HG03280 (cell line): ENCODE measurements around the gene TMEM240.
"Not testable (repeated sequence)": the region's sequence is repeated elsewhere in the genome, so short reads cannot be mapped to it uniquely, and the experiment has no call there.

Experiments
- ATAC-seq: cut with Tn5 transposase; IDR thresholded peaks from one replicate; pipeline ENCODE4 v1.9.1; 2021; ENCODE audit warnings: mild to moderate bottlenecking, moderate library complexity; ENCODE audit not compliant: unreplicated experiment

Gene TMEM240

DNA sequence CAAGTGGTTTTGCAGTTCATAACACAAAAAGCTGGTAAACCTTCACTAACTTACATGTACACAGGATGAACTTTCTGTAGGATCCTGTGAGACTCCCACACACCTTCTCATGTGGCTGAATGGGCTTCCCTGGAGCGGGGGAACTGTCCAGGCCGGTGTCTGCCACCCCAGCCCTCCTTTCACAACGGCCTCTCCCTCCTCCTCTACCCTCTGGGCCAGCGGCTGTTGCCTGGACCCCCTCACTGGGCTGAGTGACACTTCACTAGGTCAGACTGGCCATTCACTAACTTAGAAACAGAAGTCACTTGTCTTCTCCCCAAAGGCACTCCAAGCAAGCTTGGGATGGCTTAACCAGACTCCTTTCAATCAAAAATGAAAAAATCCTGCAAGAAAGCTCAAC is 18.2 kb upstream of the TMEM240 start:
- ATAC-seq, result no peak

DNA sequence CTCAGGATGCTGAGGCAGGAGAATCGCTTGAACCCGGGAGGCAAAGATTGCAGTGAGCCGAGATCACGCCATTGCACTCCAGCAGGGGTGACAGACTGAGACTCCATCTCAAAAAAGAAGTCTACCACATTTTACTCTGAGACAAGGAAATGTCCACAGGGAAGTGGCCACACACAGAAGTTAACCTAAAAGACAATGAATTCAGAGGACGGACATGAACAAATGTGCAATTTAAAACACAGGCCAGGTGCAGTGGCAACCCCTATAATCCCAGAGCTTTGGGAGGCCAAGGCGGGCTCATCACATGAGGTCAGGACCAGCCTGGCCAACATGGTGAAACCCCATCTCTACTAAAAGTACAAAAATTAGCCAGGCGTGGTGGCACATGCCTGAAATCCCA is 17.3 kb upstream of the TMEM240 start:
- not testable (repeated sequence) for ATAC-seq

DNA sequence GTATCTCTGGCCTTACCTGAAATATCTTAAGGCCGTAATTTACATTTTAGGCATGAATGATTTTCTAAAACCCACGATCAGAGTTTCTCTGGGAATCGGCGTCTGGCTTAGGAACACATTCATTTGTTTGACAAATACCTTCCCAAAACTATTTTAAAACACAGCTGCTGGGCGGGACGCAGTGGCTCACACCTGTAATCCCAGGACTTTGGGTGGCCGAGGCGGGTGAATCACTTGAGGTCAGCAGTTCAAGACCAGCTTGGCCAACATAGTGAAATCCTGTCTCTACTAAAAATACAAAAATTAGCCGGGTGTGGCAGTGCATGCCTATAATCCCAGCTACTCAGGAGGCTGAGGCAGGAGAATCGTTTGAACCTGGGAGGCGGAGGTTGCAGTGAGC is 16.5 kb upstream of the TMEM240 start:
- not testable (repeated sequence) for ATAC-seq

DNA sequence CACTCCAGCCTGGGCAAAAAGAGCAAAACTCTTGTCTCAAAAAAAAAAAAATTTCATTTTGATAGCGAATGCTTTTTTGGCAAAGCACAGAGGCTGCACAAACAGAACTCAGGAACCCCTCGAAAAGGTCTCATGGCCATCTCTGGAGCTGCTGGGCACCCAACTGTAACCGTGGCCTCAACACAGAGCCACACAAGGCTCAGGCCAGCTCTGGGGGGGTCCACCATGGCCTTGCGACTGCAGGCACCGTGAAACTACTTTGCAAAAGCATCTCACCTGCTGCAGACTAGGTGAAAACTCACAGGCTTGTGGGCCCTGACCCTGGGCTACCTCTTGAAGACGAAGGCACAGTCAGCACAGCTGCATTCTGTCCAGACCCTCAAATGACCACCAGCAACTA is 16.1 kb upstream of the TMEM240 start:
- no peak for ATAC-seq

DNA sequence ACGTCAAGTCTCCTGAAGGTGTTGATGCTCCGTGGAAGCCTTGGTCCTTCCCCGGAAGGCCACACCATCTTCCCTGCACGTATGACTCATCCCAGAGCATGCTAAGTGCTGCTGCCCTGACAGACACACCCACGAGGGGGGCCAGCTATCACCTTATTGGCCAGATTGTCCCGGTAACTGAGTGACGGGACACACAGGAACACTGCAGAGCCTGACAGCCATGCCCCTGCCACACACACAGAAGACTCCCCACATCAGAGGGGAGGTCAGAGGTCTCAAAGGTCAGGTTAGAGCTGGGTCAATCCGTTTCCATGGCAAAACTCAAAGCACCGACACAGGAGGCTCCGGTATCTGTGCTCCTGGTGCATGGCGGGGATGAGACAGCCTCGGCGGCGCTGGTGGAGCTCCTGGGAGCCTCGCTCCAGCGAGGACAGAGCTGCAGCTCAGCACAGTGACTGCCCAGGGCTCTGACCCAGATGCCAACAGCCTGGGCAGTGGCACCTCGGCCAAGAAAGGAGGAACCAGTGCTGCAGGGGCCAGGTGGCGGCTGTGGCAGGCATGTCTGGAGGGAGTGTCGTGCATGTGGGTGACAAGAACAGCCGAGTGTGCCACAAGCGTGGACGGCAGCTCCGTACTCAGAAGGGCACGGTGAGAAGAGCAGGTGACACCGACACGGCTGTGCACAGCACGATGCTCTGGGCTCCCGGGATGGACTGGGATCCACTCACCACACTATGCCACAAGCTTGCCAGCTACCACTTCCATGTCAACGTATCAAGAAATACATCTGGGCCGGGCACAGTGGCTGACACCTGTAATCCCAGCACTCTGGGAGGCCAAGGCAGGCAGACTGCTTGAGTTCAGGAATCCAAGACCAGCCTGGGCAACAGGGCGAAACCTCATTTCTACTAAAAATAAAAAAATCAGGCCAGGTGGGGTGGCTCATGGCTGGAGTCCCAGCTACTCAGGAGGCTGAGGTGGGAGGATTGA is 14.8 kb upstream of the TMEM240 start:
- ATAC-seq, result no peak

DNA sequence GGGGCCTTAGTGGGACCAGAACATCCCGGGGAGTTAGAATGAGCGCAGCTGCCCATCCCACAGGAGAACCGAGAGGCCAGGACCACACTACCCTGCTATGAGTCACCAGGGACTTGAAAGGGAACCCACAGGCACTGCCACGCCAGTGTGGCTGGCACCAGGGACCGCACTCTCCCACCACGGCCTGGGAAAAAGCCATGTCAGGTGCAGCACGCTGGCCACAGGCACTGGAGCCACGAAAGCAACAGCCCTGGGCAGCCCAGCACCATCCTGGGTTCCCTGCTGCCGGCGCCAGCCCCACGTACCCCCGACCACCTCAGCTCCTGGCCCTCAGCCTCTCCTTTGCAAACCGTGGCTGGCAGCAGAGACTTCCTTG is 14.1 kb upstream of the TMEM240 start:
- ATAC-seq, result no peak

DNA sequence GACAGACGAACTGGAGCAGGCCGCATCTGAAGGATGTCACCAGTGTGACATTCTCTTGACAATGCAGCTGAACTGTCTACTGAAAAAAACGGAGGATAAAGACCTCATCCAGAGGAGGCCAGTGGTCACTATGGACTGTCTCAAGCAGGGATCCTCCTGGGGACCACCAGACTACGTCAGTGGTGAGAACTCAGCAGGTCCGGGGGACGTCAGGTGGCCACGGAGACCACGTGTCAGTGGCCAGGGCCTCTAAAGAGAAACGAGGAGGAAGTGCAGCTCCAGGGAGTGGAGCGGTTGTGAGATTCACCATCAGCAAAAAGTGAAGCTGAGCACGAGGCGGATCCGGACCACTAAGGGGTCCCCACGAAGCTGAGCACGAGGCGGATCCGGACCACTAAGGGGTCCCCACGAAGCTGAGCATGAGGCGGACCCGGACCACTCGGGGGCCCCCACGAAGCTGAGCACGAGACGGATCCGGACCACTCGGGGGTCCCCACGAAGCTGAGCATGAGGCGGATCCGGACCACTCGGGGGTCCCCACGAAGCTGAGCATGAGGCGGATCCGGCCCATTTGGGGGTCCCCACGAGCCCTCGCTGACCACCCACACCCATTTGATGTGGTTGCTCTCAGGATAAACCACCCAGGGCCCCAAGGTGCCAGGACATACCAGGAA is 13.5 kb upstream of the TMEM240 start:
- ATAC-seq, result no peak

DNA sequence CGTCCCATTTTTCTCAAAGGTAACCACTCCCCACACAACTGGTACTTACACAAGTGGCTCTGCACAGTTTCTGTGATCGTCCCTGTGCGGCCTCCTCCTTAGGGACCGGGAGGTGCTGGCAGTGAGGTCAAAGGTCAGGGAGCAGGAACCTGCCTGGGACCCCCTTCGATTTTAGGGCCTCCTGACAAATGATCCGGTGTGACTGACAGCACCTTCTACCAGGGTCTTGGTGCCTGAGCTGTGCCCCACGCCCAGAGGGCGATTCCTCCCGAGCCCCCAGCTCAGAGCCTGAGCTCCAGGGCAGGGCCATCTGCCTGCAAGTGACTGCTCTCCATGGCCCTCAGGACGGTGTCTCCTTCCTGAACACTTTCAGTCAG is 11.8 kb upstream of the TMEM240 start:
- ATAC-seq, result no peak

DNA sequence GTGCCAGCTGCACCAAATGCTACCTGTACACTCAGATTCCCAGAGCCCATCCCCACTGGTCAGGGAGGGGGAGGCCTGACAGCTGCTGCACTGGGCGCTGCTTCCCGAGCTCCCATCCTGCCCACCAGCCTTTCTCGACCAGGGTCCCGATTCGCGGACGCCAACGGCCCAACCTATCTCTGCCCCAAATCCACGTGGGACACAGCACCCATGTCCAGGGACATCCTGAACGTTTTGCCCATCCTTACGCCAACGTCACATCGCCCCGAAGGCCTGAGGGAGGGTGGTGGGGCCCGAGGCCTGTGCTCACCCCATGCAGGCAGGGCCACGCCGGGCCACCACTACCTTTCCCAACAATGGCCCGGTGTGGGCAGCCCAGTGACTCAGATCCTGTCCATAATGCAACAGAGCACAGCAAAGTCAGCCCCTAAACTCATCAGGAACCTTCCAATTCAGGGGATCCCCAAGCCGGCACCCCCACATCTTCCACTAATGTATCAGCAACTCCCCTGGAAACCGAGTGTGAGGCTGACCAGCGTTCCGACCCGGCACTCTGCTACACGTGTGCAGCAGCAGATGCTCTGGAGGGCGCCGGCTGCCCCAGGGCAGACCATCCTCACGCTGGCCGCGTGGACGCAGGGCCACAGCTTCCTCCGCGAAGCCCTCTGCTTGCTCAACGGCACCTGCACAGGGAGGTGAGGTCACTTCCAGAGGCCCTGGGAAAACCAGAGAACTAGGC is 11.3 kb upstream of the TMEM240 start:
- no peak for ATAC-seq

DNA sequence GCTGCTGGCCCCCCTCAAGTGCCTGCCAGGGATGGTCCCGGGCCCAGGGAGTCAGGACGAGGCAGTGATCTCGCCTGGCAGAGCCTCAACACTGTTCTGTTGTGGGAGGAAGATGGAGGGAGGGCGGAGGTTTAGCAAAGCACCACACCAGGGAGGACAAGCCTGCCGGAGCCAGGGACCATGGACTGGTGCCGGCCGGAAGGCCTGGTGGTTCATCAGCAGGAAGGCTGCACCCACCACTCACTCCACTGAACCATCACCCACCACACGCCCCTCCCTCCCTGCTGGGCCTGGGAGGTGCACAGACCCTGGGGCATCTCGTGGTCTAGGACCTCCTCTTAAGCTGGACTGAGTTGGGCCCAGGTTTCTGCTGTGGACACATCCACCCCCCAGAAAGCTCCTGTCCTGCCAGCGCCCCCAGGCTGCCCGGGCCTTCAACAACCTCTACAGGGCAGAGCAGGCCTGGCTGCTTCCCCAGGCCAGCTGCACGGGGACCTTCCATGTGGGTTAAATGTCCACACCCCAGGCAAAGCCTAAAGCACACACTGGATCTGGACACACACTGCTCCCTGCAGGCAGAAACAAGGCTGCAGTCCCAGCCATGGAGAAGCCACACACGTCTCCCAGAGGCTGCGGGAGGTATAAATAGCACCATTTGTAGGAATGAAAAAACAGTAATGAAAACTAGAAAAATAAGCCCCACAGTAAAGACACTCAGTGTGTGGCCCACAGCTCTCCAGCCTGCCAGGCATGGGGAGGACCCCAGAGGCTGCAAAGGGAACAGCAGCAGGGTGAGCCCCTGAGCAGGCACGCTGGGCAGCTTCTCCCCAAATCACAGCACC is 10.4 kb upstream of the TMEM240 start:
- no peak for ATAC-seq

DNA sequence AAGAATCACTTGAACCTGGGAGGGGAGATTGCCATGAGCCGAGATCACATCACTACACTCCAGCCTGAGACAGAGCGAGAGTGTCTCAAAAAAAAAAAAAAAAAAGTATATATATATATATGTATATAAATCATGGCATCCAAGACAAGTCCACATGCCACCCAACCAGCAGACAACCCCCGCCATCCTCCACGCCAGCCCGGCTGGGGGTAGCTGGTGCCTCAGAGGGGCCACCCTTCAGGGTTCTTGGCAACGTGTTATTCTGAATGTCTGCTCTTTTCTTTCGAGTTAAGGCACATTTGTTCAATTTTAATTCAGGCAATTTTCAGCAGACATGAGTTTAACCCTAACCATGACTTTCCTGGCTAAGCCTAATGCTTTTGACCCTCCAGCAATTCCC is 9.7 kb upstream of the TMEM240 start:
- no peak for ATAC-seq

DNA sequence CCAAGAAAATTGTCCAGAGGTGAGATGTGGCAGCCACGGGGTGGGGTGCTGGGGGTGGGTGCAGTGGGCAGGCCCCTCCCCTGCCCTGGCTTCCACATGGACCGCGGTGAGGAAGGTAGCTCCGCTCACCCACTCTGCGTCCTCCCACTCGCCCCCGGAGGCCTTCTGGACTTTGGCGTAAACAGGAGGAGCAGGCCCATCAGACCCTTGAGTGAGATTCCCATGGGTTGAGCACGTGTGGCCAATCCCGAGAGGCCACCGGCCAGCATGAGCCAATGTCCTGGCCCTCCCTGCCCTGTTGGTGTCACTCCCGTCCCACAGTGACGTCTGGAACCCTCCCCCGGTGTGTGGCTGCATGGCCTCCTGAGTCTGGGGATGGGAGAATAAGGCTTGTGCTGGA is 8.2 kb upstream of the TMEM240 start:
- ATAC-seq, result no peak

DNA sequence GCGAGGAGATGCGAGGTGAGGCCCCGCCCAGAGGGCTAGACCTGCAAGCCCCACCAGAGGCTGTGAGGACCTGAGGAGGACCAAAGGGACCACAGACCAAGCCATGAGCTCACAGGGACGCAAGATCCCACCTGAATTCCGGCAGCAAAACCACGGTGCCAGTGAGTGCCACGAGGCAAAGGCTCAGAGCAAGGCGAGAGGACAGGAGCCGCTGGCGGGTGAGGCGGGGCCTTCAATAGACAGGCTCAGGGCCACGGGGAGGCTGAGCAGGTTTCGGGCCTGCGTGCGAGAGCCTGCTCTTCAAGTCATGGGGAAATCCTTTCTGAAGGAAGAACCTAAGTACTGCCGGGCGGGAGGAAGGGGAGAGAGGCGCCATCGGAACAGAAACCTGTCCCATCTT is 7.1 kb upstream of the TMEM240 start:
- ATAC-seq, result no peak

DNA sequence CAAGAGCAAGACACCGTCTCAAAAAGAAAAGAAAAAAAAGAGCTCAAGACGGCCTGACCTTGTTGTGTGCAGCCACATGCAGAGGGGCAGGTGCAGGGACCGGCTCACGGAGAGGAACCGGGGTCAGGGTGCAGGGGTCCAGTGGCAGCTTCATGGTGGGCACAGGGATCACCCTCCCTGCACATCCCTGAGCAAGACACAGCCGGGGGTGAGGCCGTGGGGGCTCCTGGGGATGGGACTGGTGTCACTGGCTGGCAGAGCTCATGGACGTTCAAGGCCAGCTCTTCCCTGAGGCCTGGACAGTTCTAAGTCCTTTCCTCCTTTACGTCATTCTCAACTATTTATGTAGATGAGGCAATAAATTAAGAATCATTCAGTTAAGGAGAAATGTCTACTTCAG is 6.6 kb upstream of the TMEM240 start:
- no peak for ATAC-seq

DNA sequence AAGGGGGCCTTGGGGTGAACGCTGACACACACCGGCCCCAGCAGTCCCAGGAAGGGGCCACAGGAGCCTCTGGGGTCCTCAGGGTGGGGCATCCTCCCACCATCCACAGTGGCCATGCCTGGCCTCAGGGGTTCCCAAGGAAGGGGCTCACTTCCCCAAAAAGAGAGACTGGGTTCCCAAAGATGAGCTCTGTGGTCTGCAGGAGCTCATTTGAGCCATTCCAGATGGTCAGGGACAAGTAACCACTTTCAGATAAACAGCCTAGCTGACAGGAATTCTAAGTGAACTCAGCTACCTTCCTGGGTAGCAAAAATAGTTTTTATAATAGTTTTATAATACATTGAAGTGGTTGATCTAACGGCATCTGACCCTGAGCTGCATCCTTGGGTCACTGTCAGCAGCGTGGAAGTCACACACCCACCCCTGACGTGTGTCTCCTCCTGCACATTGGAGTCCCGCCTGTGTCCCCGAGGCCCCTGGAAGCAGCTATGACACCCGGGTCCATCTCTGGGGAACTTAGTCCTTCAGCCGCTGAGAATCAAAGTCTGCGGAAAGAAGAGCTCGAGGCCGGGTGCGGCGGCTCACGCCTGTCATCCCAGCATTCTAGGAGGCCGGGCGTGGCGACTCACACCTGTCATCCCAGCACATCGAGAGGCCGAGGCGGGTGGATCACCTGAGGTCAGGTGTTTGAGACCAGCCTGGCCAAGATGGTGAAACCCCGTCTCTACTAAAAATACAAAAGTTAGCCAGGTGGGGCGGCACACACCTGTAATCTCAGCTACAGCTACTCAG is 5.7 kb upstream of the TMEM240 start:
- ATAC-seq, result no peak

DNA sequence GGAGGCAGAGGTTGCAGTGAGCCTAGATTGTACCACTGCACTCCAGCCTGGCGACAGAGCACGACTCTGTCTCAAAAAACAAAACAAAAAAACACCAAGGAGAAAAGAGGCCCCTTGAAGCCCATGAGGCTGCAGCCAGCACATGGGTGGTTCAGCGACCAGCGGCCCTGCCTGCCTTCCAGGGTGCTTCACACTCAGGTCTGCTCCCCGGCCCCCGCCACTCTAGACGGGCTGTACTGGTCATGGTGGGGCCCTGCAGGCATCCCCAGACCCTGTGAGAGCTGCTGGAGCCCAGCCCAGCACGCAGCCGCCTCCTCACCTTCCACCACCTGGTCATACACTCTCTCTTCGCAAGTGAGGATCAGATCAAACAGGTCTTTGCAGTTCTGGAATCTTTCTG is 4.1 kb upstream of the TMEM240 start:
- no peak for ATAC-seq

DNA sequence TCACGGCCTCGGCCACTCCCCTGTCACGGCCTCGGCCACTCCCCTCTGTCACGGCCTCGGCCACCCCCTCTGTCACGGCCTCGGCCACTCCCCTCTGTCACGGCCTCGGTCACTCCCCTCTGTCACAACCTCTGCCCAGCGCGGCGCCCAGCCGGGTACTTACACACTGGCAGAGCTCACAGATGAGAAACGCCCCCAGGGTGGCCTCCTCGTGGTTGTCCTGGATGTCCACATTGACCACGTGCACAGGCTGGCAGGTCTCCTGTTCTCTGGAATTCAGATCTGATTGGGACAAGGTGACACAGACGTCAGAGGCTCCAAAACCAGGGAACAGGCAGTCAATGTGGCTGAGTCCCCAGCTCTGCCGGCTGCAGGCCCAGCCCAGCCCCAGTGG is 3.3 kb upstream of the TMEM240 start:
- no peak for ATAC-seq

DNA sequence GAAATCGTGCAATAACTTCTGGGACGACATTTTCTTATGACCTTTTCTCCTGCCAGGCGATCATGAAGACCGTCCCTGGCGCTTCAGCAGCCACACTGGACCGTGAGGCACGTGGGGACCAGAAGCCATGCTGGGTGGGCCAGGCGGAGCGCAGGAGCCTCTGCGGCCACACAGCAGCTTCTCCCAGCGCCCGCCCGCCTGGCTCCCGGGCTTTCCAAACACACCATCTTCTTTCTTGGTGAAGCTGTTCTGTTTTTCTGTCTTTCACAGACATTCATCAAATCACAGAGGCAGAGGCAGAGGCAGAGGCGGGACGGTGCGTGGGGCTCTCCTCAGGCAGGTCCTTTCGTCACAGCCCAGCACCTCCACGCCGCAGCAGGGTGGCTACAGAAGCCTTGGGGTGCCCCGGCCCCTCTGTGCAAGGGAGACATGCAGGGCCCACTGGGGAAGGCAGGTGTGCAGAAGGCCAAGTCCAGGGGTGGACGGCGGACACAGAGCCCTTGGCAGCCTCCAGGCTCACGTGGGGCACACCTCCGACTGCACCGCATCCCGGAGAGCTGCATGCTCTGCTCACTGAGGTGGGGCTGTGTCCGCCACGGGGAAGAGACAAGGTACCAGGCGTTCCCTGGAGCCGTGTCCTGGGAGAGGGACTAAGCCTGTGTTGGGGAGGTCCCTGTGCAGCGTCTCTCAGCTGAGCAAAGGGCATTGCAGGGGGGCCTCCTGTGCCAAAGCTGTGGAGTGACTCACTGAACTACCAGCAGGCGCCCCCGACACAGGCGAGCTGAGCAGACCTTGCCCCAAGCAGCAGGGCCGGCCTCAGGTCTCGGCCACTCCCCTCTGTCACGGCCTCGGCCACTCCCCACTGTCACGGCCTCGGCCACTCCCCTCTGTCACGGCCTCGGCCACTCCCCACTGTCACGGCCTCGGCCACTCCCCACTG is 2.6 kb upstream of the TMEM240 start:
- no peak for ATAC-seq
